GM12801 (cell line): ENCODE measurements around the gene NAA11.

Source experiments
- CTCF ChIP-seq: IDR thresholded peaks from one replicate; pipeline ENCODE4 v1.5.1; 2011; ENCODE audit warnings: control low read depth; ENCODE audit not compliant: insufficient read length; ENCODE audit errors: extremely low read depth

Gene NAA11

GRCh38 chr4:79287076-79287475 lies 38.8 kb downstream of the NAA11 start:
- no peak for TF ChIP-seq CTCF

- TF ChIP-seq CTCF: no peak
Measured at GRCh38 chr4:79281566-79282359, 44.1 kb downstream of the NAA11 start.

DNA sequence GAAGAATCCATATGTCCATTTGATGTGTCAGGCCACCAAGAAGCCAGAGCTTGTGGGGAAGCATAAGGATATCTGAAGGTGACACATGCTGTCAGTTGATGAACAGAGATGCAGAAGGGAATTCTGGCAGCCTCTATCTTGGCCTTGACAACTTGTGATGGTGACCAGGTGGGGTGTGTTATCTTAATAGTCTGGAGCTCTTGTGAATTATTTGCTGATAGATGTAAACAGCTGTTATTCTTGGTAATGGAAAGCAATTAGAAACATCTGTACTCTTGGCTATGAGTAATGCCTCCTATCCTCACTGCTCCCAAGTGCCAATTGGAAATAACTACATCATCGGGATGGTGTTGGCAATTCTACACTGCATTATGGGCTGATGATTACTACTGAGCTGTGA lies 51.9 kb downstream of the NAA11 start:
- no peak for TF ChIP-seq CTCF

- TF ChIP-seq CTCF: no peak
Measured at GRCh38 chr4:79272761-79273160, 53.1 kb downstream of the NAA11 start.

GRCh38 chr4:79272126-79272525 lies 53.7 kb downstream of the NAA11 start:
- TF ChIP-seq CTCF: no peak

- TF ChIP-seq CTCF: no peak
Measured at GRCh38 chr4:79267671-79268070, 58.2 kb downstream of the NAA11 start.
